T1000 (cell line): ENCODE data around the gene SGMS2.
A peak's percentile ranks its signal among the peaks of the same experiment; 100 is the strongest.

ENCODE experiments used
- DNase-seq: peaks from one replicate; lab custom pipeline; 2025; ENCODE audit warnings: mixed read lengths; lab: John Stamatoyannopoulos, UW

The SGMS2 gene

GRCh38 chr4:107824350-107825071, at the start of gene SGMS2:
SGMS2 (plus strand) TSS chr4:107824932; CDS start chr4:107895554, 70,622 bp downstream.
- DNase-seq, result peak; percentile 86

- DNase-seq, result no peak
Observed at GRCh38 chr4:107777890-107778289, 46.8 kb upstream of the SGMS2 start.

GRCh38 chr4:107778784-107779530, 45.8 kb upstream of the SGMS2 start:
- no peak for DNase-seq

GRCh38 chr4:107780665-107781064, 44.1 kb upstream of the SGMS2 start:
- DNase-seq, result no peak

- no peak for DNase-seq
Observed at GRCh38 chr4:107791902-107792301, 32.8 kb upstream of the SGMS2 start.

- no peak for DNase-seq
Observed at GRCh38 chr4:107792711-107793110, 32.0 kb upstream of the SGMS2 start.

- DNase-seq, result no peak
Observed at GRCh38 chr4:107793996-107794395, 30.7 kb upstream of the SGMS2 start.

- DNase-seq, result no peak
Observed at GRCh38 chr4:107799669-107800450, 24.9 kb upstream of the SGMS2 start.

GRCh38 chr4:107800706-107801105, 24.0 kb upstream of the SGMS2 start:
- DNase-seq, result no peak

- DNase-seq, result peak; percentile 45
Observed at GRCh38 chr4:107801766-107802211, 22.9 kb upstream of the SGMS2 start.

GRCh38 chr4:107804956-107805355, 19.8 kb upstream of the SGMS2 start:
- DNase-seq, result no peak

- DNase-seq, result no peak
Observed at GRCh38 chr4:107806196-107806595, 18.5 kb upstream of the SGMS2 start.

GRCh38 chr4:107808572-107808971, 16.2 kb upstream of the SGMS2 start:
- no peak for DNase-seq

- DNase-seq, result no peak
Observed at GRCh38 chr4:107809210-107809609, 15.5 kb upstream of the SGMS2 start.

GRCh38 chr4:107814758-107815157, 10.0 kb upstream of the SGMS2 start:
- no peak for DNase-seq

- no peak for DNase-seq
Observed at GRCh38 chr4:107815158-107815557, 9.6 kb upstream of the SGMS2 start.

- DNase-seq, result no peak
Observed at GRCh38 chr4:107818301-107818910, 6.3 kb upstream of the SGMS2 start.

- DNase-seq, result no peak
Observed at GRCh38 chr4:107823870-107824349, 822 bp upstream of the SGMS2 start.

- DNase-seq, result peak; percentile 63
Observed at GRCh38 chr4:107825072-107825824, 516 bp downstream of the SGMS2 start.

- no peak for DNase-seq
Observed at GRCh38 chr4:107826421-107826980, 1.8 kb downstream of the SGMS2 start.
